Liver (tissue), 9 donors: ENCODE measurements around the gene EDN3. TPM values are rescaled to one million over a fixed set of nuclear protein-coding genes. Genes with fewer than 3 reads are reported as not detected.

Source experiments
- DNase-seq: peaks from one replicate; pipeline ENCODE4 v3.0.0-alpha.2; 2017; ENCODE audit warnings: low spot score
- H3K27ac ChIP-seq, 2 donors: one replicate each; pipeline ENCODE4 v1.7.0; 2013; ENCODE audit warnings: inconsistent platforms in 2 of 2, low read length in 2 of 2, control low read depth in 1 of 2, low read depth in 1 of 2, mild to moderate bottlenecking in 1 of 2
- H3K27me3 ChIP-seq, 4 donors: one replicate each; pipeline versions ENCODE4 v1.6.1 to v1.7.0; 2013; ENCODE audit warnings: low read length in 3 of 4, inconsistent platforms in 1 of 4, mild to moderate bottlenecking in 1 of 4, moderate library complexity in 1 of 4; ENCODE audit not compliant: control insufficient read depth in 4 of 4, insufficient read depth in 4 of 4
- H3K36me3 ChIP-seq, 4 donors: one replicate each; pipeline versions ENCODE4 v1.6.1 to v1.7.0; 2013; ENCODE audit warnings: low read length in 3 of 4, mild to moderate bottlenecking in 3 of 4, low read depth in 1 of 4, moderate library complexity in 1 of 4; ENCODE audit not compliant: control insufficient read depth in 4 of 4, insufficient read depth in 3 of 4
- H3K4me1 ChIP-seq, 4 donors: one replicate each; pipeline versions ENCODE4 v1.6.1 to v1.7.0; 2013; ENCODE audit warnings: low read length in 3 of 4, mild to moderate bottlenecking in 3 of 4, moderate library complexity in 1 of 4; ENCODE audit not compliant: control insufficient read depth in 4 of 4, insufficient read depth in 4 of 4
- H3K4me3 ChIP-seq, 3 donors: one replicate each; pipeline versions ENCODE4 v1.6.1 to v1.7.0; 2013; ENCODE audit warnings: low read length in 3 of 3, control low read depth in 1 of 3, low read depth in 1 of 3, mild to moderate bottlenecking in 1 of 3
- H3K9ac ChIP-seq, 2 donors: one replicate each; pipeline ENCODE4 v1.7.0; 2013; ENCODE audit warnings: low read length in 2 of 2, mild to moderate bottlenecking in 2 of 2, moderate library complexity in 2 of 2, control low read depth in 1 of 2, low read depth in 1 of 2
- H3K9me3 ChIP-seq, 4 donors: one replicate each; pipeline versions ENCODE4 v1.6.1 to v1.7.0; 2013; ENCODE audit warnings: low read length in 3 of 4; ENCODE audit not compliant: control insufficient read depth in 4 of 4
- ATF3 ChIP-seq: IDR thresholded peaks from 2 replicates; pipeline ENCODE4 v1.6.1; 2016; ENCODE audit warnings: antibody characterized with exemption
- CTCF ChIP-seq: fragments of 150-350 bp; IDR thresholded peaks from 2 replicates; pipeline ENCODE4 v1.5.1; 2017; ENCODE audit warnings: improper control_type of control experiment, low read depth, low read length; ENCODE audit not compliant: missing input control
- EGR1 ChIP-seq, 2 donors: IDR thresholded peaks; 2 replicates each; pipeline ENCODE4 v1.6.1; 2016 to 2018; ENCODE audit warnings: antibody characterized with exemption in 2 of 2, low read depth in 2 of 2
- FOXA1 ChIP-seq: IDR thresholded peaks from 2 replicates; pipeline ENCODE4 v1.6.1; 2016; ENCODE audit warnings: antibody characterized with exemption
- FOXA2 ChIP-seq: IDR thresholded peaks from 2 replicates; pipeline ENCODE4 v1.6.1; 2016; ENCODE audit warnings: antibody characterized with exemption
- GABPA ChIP-seq, 2 donors: IDR thresholded peaks in 1 of 2; conservative IDR thresholded peaks in 1 of 2; 2 replicates each; pipeline ENCODE4 v1.6.1; 2016; ENCODE audit warnings: antibody characterized with exemption in 2 of 2, mild to moderate bottlenecking in 1 of 2, moderate library complexity in 1 of 2
- HNF4A ChIP-seq, 2 donors: conservative IDR thresholded peaks; 2 replicates each; pipeline ENCODE4 v1.6.1; 2016; ENCODE audit warnings: antibody characterized with exemption in 2 of 2, mild to moderate bottlenecking in 2 of 2
- HNF4G ChIP-seq: IDR thresholded peaks from 2 replicates; pipeline ENCODE4 v1.6.1; 2016; ENCODE audit warnings: antibody characterized with exemption
- JUND ChIP-seq, 2 donors: IDR thresholded peaks; 2 replicates each; pipeline ENCODE4 v1.6.1; 2016; ENCODE audit warnings: antibody characterized with exemption in 2 of 2
- MAX ChIP-seq: IDR thresholded peaks from 2 replicates; pipeline ENCODE4 v1.6.1; 2016; ENCODE audit warnings: antibody characterized with exemption
- NR2F2 ChIP-seq: IDR thresholded peaks from 2 replicates; pipeline ENCODE4 v1.6.1; 2016; ENCODE audit warnings: antibody characterized with exemption
- RAD21 ChIP-seq, 2 donors: IDR thresholded peaks; 2 replicates each; pipeline ENCODE4 v1.6.1; 2016; ENCODE audit warnings: antibody characterized with exemption in 2 of 2, mild to moderate bottlenecking in 2 of 2
- REST ChIP-seq: IDR thresholded peaks from 2 replicates; pipeline ENCODE4 v1.6.1; 2016; ENCODE audit warnings: antibody characterized with exemption, mild to moderate bottlenecking
- RXRA ChIP-seq, 2 donors: IDR thresholded peaks; 2 replicates each; pipeline ENCODE4 v1.6.1; 2017 to 2018; ENCODE audit warnings: antibody characterized with exemption in 2 of 2, mild to moderate bottlenecking in 1 of 2
- SP1 ChIP-seq: IDR thresholded peaks from 2 replicates; pipeline ENCODE4 v1.6.1; 2018; ENCODE audit warnings: antibody characterized with exemption, mild to moderate bottlenecking
- TAF1 ChIP-seq: conservative IDR thresholded peaks from 2 replicates; pipeline ENCODE4 v1.6.1; 2016; ENCODE audit warnings: antibody characterized with exemption, mild to moderate bottlenecking
- YY1 ChIP-seq: IDR thresholded peaks from 2 replicates; pipeline ENCODE4 v1.6.1; 2016; ENCODE audit warnings: antibody characterized with exemption, mild to moderate bottlenecking
- ZBTB33 ChIP-seq: IDR thresholded peaks from 2 replicates; pipeline ENCODE4 v1.6.1; 2016; ENCODE audit warnings: antibody characterized with exemption
- WGBS: extraction: QIAGEN DNeasy Blood & Tissue Kit; methylation state at CpG from one replicate; pipeline ENCODE4 v1.1.7; 2013; 5-methylcytosine and 5-hydroxymethylcytosine counted together
- polyA plus RNA-seq, 2 donors: library from polyadenylated mRNA; stranded (reverse) in 1 of 2; unstranded in 1 of 2; fragments of 200-250 nt in 1 of 2; fragments of >200 nt in 1 of 2; fragmentation: Nextera tagmentation in 1 of 2; extraction: Ambion mirVana in 1 of 2; gene quantifications; one replicate each; pipeline versions ENCODE4 v1.2.1 to v1.2.3, GENCODE V29; 2013 to 2015
- total RNA-seq, 2 donors: library from RNA; depleted of rRNA; stranded (reverse); fragments of >200 nt; gene quantifications; one replicate each; pipeline ENCODE4 v1.2.3, GENCODE V29; 2014
- donor health status: healthy.
- donor health status: healthy.
- donor health status: healthy.
- donor health status: healthy.
- donor health status: healthy.

EDN3 gene
- under 1 TPM in 1 of 2 donors, not detected in 1; 0.09 TPM for total RNA-seq
- not detected for polyA plus RNA-seq

GRCh38 chr20:59300333-59301081 is at the start of gene EDN3:
Gene EDN3, plus strand, starts transcription at chr20:59300611. Its CDS starts 202 bp downstream, at chr20:59300813.
- Histone ChIP-seq H3K27ac (no peak within 1 kb of the TSS), H3K9me3 (no peaks in the 10 kb centered on the region), H3K4me1 (no peaks in the 10 kb centered on the region), H3K27me3 (peaks cover 0 to 12% (median 7%) of the 10 kb centered on the region in 4 donors), H3K4me3 (no peak within 1 kb of the TSS), H3K36me3 (no peaks in the 10 kb centered on the region), H3K9ac (no peak within 1 kb of the TSS)
- TF ChIP-seq TAF1 (no peak), YY1 (no peak), REST (no peak), RAD21 (IDR thresholded peaks at IDR 0.05) (no peak), ZBTB33 (no peak), SP1 (no peak), GABPA (IDR thresholded peaks at IDR 0.05 in 1 of 2, conservative IDR thresholded peaks at IDR 0.05 in 1 of 2) (no peak), JUND (IDR thresholded peaks at IDR 0.05) (no peak), EGR1 (IDR thresholded peaks at IDR 0.05; ENCODE audit: low read depth in 2 of 2) (no peak), FOXA2 (no peak), FOXA1 (no peak), ATF3 (no peak), HNF4A (conservative IDR thresholded peaks at IDR 0.05) (no peak), RXRA (IDR thresholded peaks at IDR 0.05) (no peak), NR2F2 (no peak), HNF4G (no peak)
- no peak for DNase-seq
- WGBS, result 4% methylated on average over 77 of the region's 77 CpGs

- no peak for DNase-seq
- Histone ChIP-seq H3K9me3 (no peaks in the 10 kb centered on the region), H3K36me3 (no peaks in the 10 kb centered on the region), H3K27me3 (peaks cover 0 to 7% (median 1%) of the 10 kb centered on the region in 4 donors), H3K9ac (no peak overlapping the region), H3K4me3 (no peak overlapping the region), H3K4me1 (no peaks in the 10 kb centered on the region), H3K27ac (no peak overlapping the region)
- 64% methylated on average over 6 of the region's 6 CpGs for WGBS
- TF ChIP-seq CTCF, result no peak
- no peak for TF ChIP-seq FOXA2
- no peak for TF ChIP-seq REST
- no peak for TF ChIP-seq FOXA1
- TF ChIP-seq ATF3, result no peak
- no peak for TF ChIP-seq HNF4A (conservative IDR thresholded peaks at IDR 0.05)
- TF ChIP-seq RAD21 (IDR thresholded peaks at IDR 0.05), result no peak
- TF ChIP-seq HNF4G, result no peak
- TF ChIP-seq EGR1 (IDR thresholded peaks at IDR 0.05; ENCODE audit: low read depth in 2 of 2), result no peak
- no peak for TF ChIP-seq SP1
- TF ChIP-seq NR2F2, result no peak
- no peak for TF ChIP-seq YY1
- TF ChIP-seq RXRA (IDR thresholded peaks at IDR 0.05), result no peak
- TF ChIP-seq MAX, result no peak
Measured at GRCh38 chr20:59253325-59253724, 47.1 kb upstream of the EDN3 start.
